Fibroblast of upper back skin (primary cell): ENCODE data around the gene TMEM184A.

Experiments used
- DNase-seq: peaks from one replicate; pipeline ENCODE4 v3.0.0-alpha.2; 2013

Gene TMEM184A

GRCh38 chr7:1549357-1550004, 6.5 kb downstream of the TMEM184A start:
- DNase-seq: no peak

GRCh38 chr7:1548944-1549343, 7.1 kb downstream of the TMEM184A start:
- DNase-seq: no peak

- DNase-seq: no peak
Observed at GRCh38 chr7:1548438-1548831, 7.6 kb downstream of the TMEM184A start.

- no peak for DNase-seq
Observed at GRCh38 chr7:1547777-1548437, 8.1 kb downstream of the TMEM184A start.

GRCh38 chr7:1546909-1547776, 8.9 kb downstream of the TMEM184A start:
- no peak for DNase-seq

GRCh38 chr7:1546274-1546908, 9.6 kb downstream of the TMEM184A start:
- DNase-seq: no peak

GRCh38 chr7:1545417-1546246, 10.4 kb downstream of the TMEM184A start:
- no peak for DNase-seq

- no peak for DNase-seq
Observed at GRCh38 chr7:1544896-1545416, 11.0 kb downstream of the TMEM184A start.

- no peak for DNase-seq
Observed at GRCh38 chr7:1544178-1544895, 11.7 kb downstream of the TMEM184A start.

- no peak for DNase-seq
Observed at GRCh38 chr7:1543826-1544177, 12.2 kb downstream of the TMEM184A start.

- DNase-seq: no peak
Observed at GRCh38 chr7:1542841-1543747, 12.9 kb downstream of the TMEM184A start.

GRCh38 chr7:1542329-1542728, 13.7 kb downstream of the TMEM184A start:
- DNase-seq: no peak

- DNase-seq: no peak
Observed at GRCh38 chr7:1541431-1542162, 14.4 kb downstream of the TMEM184A start.

GRCh38 chr7:1540776-1541271, 15.2 kb downstream of the TMEM184A start:
- no peak for DNase-seq

GRCh38 chr7:1539882-1540775, 15.9 kb downstream of the TMEM184A start:
- no peak for DNase-seq

GRCh38 chr7:1539181-1539881, 16.7 kb downstream of the TMEM184A start:
- no peak for DNase-seq

GRCh38 chr7:1538544-1539180, 17.3 kb downstream of the TMEM184A start:
- no peak for DNase-seq
